Gastroesophageal sphincter (tissue), 3 donors: ENCODE measurements around the gene PPP2R2B.

Experiments used
- EP300 ChIP-seq: sonication (generic); formaldehyde crosslinking; IDR thresholded peaks from one replicate; pipeline ENCODE4 v1.6.1; 2017; ENCODE audit warnings: antibody characterized with exemption, mild to moderate bottlenecking
- POLR2A ChIP-seq, 2 donors: fragments of 450-650 bp; IDR thresholded peaks; one replicate each; pipeline ENCODE4 v1.6.1; 2017; ENCODE audit warnings: antibody characterized with exemption in 2 of 2, mild to moderate bottlenecking in 2 of 2, moderate library complexity in 1 of 2
- POLR2AphosphoS5 ChIP-seq: sonication (generic); formaldehyde crosslinking; IDR thresholded peaks from one replicate; pipeline ENCODE4 v1.6.1; 2017; ENCODE audit warnings: antibody characterized with exemption
- TF ChIP-seq, protein P1 (sequence below), 4 experiments: fragments of 200-600 bp in 2 of 4; fragments of 450-650 bp in 2 of 4; sonication (generic) in 1 of 4; IDR thresholded peaks; one replicate each; pipeline ENCODE4 v1.5.1; 2017 to 2019; ENCODE audit warnings: antibody characterized with exemption in 4 of 4, mild to moderate bottlenecking in 2 of 4, moderate library complexity in 2 of 4

DNA sequence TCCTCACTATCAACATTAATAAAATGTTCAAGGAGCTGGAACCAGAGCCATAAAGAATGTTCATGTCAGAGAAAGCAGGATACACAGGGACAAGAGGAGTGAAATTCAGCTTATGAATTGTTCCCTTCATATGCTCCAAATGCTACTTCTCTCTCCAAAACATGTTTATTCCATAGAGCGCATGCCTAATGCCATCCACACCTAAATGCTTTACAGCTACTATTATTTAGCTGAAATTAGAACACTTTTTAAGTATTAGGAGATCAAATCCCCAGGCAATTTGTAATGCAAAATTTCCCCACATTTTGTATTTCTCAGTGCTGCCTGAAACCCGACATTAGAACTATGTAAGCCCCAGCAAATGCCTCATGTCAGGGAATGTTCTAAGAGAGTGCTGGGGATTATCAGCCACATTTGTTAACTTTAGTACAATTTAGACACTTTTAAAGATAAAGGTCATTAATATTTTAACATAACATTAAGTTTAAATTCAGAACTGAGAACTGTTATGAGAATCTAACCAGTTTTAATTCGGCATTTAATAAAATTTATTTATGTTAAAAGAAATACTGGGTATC, 75.5 kb downstream of the PPP2R2B start:
- TF ChIP-seq POLR2A (IDR thresholded peaks at IDR 0.05) (no peak), POLR2AphosphoS5 (no peak), EP300 (no peak)
- TF ChIP-seq, protein P1, sequence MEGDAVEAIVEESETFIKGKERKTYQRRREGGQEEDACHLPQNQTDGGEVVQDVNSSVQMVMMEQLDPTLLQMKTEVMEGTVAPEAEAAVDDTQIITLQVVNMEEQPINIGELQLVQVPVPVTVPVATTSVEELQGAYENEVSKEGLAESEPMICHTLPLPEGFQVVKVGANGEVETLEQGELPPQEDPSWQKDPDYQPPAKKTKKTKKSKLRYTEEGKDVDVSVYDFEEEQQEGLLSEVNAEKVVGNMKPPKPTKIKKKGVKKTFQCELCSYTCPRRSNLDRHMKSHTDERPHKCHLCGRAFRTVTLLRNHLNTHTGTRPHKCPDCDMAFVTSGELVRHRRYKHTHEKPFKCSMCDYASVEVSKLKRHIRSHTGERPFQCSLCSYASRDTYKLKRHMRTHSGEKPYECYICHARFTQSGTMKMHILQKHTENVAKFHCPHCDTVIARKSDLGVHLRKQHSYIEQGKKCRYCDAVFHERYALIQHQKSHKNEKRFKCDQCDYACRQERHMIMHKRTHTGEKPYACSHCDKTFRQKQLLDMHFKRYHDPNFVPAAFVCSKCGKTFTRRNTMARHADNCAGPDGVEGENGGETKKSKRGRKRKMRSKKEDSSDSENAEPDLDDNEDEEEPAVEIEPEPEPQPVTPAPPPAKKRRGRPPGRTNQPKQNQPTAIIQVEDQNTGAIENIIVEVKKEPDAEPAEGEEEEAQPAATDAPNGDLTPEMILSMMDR (IDR thresholded peaks at IDR 0.05): no peak
